HT-29 (cell line): ENCODE measurements around the gene BIRC5. TPM values are rescaled to one million over a fixed set of nuclear protein-coding genes. Genes with fewer than 3 reads are reported as not detected.
"Not testable (repeated sequence)": the region's sequence is repeated elsewhere in the genome, so short reads cannot be mapped to it uniquely, and the experiment has no call there.

Source experiments
- DNase-seq: peaks from one replicate; pipeline ENCODE4 v3.0.0-alpha.2; 2015; ENCODE audit warnings: low spot score
- total RNA-seq: library from RNA; depleted of rRNA; stranded (reverse); fragments of >200 nt; shearing (Covaris generic); gene quantifications from 2 replicates; pipeline ENCODE4 v1.2.3, GENCODE V29; 2014

The BIRC5 gene
- total RNA-seq, 1 experiment from 2014 or later = 114 TPM

DNA sequence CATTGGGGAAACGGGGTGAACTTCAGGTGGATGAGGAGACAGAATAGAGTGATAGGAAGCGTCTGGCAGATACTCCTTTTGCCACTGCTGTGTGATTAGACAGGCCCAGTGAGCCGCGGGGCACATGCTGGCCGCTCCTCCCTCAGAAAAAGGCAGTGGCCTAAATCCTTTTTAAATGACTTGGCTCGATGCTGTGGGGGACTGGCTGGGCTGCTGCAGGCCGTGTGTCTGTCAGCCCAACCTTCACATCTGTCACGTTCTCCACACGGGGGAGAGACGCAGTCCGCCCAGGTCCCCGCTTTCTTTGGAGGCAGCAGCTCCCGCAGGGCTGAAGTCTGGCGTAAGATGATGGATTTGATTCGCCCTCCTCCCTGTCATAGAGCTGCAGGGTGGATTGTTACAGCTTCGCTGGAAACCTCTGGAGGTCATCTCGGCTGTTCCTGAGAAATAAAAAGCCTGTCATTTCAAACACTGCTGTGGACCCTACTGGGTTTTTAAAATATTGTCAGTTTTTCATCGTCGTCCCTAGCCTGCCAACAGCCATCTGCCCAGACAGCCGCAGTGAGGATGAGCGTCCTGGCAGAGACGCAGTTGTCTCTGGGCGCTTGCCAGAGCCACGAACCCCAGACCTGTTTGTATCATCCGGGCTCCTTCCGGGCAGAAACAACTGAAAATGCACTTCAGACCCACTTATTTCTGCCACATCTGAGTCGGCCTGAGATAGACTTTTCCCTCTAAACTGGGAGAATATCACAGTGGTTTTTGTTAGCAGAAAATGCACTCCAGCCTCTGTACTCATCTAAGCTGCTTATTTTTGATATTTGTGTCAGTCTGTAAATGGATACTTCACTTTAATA lies 10.4 kb downstream of the BIRC5 start:
- no peak for DNase-seq

DNA sequence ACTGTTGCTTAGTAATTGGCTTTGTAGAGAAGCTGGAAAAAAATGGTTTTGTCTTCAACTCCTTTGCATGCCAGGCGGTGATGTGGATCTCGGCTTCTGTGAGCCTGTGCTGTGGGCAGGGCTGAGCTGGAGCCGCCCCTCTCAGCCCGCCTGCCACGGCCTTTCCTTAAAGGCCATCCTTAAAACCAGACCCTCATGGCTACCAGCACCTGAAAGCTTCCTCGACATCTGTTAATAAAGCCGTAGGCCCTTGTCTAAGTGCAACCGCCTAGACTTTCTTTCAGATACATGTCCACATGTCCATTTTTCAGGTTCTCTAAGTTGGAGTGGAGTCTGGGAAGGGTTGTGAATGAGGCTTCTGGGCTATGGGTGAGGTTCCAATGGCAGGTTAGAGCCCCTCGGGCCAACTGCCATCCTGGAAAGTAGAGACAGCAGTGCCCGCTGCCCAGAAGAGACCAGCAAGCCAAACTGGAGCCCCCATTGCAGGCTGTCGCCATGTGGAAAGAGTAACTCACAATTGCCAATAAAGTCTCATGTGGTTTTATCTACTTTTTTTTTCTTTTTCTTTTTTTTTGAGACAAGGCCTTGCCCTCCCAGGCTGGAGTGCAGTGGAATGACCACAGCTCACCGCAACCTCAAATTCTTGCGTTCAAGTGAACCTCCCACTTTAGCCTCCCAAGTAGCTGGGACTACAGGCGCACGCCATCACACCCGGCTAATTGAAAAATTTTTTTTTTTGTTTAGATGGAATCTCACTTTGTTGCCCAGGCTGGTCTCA lies 11.2 kb downstream of the BIRC5 start:
- no peak for DNase-seq

DNA sequence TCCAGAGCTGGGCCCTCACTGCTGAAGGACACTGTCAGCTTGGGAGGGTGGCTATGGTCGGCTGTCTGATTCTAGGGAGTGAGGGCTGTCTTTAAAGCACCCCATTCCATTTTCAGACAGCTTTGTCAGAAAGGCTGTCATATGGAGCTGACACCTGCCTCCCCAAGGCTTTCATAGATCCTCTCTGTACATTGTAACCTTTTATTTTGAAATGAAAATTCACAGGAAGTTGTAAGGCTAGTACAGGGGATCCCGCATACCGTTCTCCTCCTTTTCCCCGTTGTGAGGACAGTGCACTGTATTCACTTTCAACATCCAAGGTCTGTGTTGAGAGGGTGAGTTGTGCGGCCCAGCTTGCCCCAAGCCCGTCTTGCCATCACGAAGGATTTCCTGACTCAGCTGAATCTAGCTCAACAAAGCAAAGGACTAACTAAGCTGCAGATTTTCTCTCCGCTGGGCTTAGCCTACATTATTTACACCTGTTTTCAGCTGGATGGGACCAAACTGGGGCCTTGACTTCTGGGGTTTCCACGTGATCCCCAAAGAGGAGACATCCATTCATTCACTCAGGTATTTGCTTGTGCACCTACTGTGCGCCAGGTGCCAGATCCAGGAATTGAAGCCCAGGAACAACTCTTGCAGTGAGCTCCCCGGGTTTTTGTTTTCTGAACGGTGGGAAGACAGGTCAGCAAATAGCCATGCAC lies 12.2 kb downstream of the BIRC5 start:
- no peak for DNase-seq

DNA sequence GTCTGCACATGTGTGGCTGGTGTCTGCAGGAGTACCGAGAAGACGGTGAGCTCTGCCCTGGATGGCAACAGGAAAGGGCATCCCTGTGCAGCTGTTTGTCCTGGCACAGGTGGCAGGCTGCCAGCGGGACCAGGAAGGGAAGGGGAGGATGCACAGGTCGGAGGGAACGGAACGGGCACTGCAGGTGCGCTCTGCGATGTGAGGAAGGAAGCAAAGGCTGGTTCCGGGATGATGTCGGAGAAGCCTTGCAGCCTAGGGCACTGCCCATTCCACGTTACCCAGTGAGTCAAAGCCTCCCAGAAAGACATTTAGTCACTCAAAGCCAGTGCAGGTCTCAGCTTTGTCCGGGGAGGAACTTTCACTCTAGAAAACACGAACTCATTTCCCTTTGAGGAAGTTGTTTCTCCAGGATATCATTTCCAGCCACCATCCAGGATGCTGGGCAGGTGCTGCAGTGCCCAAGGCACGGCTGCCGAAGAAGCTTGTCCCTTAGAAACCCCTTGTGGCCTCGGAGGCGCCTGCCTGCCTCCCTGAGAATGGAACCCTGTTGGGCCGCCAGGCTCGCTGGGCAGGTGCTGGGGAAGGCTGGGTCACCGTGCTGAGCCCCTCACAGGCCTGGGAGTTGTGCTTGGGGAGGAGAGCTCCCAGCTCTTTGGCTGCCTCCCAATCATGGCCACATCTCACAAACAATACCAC lies 12.9 kb downstream of the BIRC5 start:
- DNase-seq = peak; percentile 59

DNA sequence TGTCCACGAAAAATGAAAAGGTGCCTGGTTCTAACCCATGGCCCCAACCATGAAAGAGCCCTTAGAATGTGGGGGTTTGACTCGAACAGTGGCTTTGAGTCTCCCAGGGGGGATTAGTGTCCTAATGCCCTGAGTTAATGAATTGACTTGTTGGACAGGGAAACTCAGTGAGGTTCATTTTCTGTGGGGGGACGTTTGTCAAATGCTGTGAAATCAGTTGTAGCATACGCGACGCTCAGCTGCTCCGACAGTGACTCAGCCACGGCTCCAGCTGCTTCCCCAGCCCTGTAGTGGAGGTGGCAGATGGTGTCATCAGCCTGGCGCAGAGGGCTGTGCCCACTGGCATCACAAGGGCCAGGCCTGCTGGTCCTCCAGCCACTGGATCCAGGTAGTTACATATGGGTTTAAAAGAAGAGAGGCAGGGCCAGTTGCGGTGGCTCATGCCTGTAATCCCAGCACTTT lies 13.4 kb downstream of the BIRC5 start:
- DNase-seq = no peak

DNA sequence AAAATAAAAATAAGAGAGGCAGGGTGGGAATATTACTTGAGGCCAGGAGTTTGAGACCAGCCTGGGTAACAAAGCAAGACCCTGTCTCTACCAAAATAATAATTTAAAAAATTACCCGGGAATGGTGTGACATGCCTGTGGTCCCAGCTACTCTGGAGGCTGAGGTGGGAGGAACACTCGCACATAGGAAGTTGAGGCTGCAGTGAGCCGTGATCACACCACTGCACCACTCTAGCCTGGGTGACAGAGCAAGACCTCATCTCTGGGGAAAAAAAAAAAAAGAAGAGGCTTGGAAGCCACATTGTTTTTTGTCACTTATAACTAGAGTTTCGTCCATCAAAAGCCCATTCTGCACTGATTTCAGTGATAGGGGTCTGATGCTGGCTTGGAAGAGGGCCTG lies 14.1 kb downstream of the BIRC5 start:
- DNase-seq = no peak

DNA sequence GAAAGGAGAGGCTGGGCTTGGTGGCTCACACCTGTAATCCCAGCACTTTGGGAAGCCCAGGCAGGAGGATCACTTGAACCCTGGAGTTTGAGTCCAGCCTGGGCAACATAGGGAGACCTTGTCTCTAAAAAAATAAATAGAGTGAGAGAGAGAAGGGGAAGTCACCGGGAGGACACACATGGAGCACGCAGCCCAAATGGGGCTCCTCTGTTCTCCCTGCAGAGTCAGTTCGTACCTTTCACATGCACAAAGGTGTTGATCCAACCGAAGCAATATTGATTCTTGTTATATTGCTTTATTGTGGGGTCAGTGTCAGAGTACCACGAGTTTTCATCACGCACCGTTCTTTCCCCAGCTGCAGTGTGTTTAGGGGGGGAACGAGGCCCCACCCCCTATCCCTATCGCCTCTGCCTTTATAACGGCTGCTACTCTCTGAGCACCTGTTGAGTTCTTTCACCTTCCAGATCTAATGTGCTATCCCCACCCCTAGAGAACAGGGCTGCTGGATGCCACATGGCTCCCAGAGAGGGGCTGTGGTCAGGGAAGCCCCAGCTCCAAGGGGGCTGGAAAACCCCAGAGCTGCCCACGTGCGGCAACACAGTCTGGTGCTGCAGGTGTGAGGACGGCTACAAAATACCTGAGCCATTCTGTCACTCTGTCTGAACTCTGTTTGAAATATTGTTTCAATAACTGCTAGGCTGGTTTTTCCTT lies 16.4 kb downstream of the BIRC5 start:
- DNase-seq = no peak

DNA sequence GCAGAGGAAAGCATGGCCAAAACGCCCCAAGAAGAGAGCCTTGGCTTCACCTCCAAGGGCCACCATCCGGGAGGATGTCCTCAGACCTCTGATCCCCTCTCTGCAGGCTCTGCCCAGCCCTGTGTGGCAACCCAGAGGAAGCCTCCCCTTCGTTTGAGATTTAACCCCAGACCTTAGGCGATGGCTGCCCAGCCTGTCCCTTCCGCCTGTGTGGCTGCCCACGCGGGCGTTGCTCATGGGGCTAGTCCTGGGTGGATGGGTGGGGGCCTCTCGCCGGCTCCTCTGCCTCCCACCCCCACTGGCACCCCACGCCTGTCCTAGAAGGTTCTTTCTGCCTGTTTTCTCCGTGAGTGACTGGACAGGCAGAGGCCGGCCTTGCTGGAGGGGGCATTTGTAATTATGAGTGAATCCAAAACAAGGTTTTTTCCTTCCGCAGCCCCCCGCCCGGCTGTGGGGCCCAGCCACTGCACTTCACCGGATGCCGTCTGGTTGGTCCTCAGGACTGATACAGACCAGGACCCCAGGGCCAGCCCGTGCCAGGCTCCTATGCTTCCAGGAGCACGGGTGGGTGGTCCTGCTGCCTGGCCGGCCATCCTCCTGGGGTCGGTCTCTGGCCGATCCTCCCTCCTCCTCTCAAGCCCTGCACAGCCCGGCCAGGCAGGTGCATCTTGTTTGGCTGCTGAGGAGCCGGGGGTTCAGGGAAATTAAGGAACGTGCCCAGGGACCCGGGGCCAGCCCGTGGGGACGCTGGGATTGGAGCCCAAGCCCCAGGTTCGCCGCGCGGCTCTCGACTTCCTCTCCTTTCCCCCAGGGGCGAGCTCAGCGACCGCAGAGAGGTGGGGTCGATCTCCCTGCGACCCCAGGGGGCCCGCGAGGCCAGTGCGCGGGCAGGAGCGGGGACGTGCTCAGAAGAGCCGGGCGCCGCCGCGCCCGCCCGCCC lies 17.2 kb downstream of the BIRC5 start, which contains the start of gene TMEM235:
Gene TMEM235, plus strand, starts transcription at position 636 of the 940 bp plus-strand sequence. CDS start 393 bp downstream, outside the sequence.
- DNase-seq = no peak

DNA sequence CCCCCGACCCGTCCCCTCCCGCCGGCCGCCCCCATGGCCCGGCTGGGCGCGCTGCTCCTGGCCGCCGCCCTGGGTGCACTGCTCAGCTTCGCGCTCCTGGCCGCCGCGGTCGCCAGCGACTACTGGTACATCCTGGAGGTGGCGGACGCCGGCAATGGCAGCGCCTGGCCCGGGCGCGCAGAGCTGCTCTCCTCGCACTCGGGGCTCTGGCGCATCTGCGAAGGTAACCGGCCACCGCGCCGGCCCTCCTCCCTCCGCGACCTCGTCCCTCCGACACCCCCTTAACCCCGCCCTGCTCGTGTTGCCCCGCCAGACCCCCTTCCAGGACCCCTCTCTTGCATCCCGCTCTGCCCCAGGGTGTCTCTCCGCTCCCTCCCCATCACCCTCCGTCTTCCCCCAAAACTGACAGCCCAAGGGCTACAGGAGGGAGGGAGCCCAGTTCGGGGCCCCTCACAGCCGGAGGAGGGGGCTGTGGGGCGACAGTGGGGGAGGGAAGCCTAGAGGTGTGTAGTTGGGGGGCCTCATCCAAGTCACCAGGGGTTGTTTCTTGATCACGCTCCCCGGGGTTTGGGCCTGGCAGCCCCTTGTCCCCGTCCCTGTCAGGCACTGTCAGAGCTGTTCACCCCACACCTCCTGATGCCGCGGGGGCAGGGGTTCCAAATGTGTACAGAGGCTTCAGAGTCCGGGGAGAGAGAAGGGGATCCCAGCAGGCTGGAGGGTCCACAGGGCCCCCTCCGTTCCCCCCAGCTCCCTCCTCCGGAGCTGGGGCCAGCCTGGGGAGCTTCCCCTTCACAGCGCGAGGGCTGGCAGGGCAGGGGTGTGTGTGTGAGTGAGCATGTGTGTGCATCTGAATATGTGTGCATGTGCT lies 18.2 kb downstream of the BIRC5 start:
- DNase-seq = no peak

DNA sequence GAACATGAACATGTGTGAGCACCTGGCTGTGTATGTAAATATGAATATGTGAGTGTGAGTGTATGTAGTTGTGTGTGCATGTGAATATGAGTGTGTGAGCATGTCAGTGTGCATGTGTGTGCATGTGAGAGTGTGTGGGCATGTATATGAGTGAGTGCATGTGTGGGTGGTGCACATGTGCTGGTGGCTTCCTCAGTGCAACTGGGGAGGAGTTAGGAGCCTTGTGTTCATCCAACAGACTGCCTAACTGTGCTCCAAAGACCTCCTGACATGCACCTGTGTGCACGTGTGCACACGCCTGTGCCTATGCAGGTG lies 18.8 kb downstream of the BIRC5 start:
- DNase-seq = no peak

DNA sequence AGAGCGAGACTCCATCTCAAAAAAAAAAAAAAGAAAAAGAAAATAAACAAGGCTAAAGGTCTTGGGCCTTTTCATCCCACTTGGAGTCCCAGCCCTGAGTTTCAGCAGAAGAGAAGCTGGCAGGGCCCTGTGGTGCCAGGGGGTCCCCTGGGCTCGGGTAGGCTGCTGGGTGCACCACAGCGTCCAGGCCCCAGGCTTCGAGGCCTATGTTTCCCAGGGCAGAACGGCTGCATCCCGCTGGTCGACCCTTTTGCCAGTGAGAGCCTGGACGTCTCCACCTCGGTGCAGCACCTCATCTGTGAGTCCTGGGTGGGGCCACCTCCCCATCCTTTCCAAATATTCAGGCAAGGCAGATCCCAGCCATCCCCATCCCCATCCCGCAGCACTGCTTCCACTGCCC lies 19.6 kb downstream of the BIRC5 start:
- no peak for DNase-seq

DNA sequence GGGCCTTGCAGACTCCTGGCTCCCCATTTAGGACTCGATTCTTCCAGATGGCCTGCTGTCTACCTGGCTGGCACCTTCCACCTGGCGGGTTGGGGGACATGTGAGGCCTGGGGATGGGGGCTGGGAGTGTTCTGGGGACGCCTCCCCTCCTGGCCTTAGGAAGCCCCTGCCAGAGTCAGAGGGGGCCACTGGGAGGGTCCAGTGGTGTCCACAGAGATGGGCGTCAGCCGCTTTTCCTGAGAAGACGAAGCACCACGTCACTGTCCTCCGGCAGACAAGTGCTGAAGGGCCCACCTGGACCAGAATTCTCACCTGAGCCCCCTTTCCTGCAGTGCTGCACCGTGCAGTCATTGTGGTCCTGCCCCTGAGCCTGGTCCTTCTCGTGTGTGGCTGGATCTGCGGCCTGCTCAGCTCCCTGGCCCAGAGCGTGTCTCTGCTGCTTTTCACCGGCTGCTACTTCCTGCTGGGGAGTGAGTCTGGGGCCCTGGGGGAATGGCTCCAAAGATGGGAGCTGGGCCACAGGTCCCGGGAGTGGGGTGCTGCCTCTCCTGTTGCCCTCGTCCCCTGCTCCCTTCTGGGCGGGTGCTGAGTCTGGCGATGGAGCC lies 20.3 kb downstream of the BIRC5 start:
- no peak for DNase-seq

DNA sequence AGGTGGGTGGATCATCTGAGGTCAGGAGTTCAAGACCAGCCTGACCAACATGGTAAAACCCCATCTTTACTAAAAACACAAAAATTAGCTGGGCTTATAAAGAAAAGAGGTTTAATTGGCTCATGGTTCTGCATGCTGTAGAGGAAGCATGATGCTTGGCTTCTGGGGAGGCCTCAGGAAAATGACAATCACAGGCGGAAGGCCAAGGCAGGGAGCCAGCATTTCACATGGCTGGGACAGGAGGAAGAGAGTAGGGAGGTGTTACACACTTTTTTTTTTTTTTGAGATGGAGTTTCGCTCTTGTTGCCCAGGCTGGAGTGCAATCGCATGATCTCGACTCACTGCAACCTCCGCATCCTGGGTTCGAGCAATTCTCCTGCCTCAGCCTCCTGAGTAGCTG lies 21.0 kb downstream of the BIRC5 start:
- DNase-seq = not testable (repeated sequence)

DNA sequence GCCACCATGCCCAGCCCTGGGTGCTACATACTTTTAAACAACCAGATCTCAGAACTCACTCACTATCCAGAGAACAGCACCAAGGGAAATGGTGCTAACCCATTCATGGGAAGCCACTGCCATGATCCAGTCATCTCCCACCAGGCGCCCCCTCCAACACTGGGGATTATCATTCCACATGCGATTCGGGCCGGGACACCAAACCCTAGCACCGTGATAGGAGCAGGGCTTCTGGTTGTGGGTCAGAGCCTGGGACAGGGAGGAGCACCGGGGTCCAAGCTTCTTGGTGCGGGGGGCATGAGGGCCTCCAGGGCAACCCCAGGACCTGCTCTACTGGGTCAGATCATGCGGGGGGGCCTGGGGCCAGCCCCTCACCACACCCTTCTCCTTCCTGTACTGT lies 21.8 kb downstream of the BIRC5 start:
- no peak for DNase-seq

DNA sequence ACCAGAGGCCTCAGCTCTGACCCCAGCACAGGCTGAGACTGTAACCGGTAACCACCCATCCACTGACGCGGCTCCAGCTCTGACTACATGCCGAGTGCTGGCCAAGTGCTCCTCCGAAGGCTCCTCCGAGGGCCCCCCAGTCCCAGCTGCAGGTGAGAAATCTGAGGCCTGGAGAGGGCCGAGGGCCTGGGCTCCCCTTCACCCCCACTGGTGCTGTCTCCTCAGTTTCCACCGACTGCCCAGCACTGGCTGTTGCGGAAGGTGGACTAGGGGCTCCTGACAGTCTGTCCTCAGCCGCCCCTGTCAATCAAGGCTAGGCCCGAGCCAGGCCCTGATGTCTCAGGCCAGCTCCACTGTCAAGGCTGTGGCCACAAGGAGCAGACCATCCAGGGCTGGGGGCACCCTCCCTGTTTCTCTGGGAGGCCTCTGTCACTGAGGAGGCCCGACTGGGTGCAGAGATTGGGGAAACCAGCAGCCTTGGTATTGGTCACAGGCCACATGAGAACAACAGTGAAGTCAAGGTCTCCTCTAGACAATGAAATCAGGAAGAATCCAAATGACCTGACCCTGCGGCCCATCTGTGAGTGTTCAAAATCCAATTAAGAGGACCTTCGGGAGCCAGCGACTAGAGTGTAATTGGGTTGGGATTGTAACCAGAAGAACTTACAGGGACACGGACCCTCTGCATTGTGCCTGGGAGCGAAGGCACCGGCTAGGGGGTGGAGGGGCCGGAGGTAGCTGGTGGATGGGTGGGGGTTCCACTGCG lies 22.5 kb downstream of the BIRC5 start:
- no peak for DNase-seq

DNA sequence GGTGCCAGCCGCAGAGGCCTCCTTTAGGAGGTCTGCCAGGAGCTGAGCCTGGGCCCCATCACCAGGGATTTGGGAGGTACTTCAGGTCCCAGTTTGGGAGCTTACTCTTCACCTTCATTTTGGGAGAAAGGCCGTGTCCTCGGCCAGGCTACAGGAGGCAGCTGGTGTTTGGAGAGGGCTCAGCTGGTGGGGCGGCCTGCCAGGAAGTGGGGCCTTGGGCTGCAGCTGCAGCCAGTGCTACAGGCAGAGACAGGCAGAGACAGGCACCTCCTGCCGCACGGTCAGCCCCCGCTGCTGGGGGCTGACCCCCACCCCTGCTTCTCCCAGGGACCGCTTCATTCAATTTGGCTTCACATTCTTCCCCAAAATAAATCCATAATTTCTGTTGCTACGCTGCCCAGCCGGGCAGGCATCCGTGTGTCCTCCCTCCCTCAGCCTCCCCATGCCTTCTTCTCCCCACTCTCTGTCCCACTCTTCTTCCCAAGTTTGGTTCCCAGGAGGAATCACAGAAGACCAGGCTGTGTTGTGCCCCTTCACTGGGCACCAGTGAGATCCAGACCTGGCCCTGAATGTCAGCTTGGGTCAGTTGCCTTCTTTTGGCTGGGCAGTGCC lies 23.5 kb downstream of the BIRC5 start:
- DNase-seq = no peak

DNA sequence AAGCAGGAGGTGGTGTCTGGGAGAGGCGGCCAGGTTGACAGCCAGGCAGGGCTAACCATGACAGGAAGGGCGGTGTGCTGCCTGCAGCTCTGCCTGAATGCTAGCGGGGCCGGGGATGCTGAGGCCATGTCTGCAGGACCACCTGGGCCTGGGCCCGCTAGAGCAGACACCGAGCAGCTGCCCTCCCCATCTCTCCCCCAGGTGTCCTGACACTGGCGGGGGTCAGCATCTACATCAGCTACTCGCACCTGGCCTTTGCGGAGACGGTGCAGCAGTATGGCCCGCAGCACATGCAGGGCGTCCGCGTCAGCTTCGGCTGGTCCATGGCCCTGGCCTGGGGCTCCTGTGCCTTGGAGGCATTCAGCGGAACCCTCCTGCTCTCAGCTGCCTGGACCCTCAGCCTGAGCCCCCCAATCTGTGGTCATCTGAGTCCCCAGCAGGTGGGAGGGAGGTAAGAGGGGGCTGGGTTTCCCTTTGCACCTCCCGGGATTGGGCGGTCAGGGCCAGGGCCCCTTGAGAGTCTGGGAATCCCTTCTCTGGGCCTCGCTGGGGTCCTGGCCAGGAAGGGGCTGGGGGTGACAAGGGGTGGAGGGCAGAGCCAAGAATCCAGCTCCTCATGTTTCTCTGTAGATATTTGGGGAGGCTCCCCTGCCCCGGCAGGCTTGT lies 24.9 kb downstream of the BIRC5 start:
- no peak for DNase-seq
